K562 (cell line): Measurements from ENCODE around the gene NPB. TPM values are rescaled to one million over a fixed set of nuclear protein-coding genes. Genes with fewer than 3 reads are reported as not detected.

ENCODE experiments used
- CBX8 ChIP-seq: fragments of 200-600 bp; sonication (generic); IDR thresholded peaks from 2 replicates; pipeline ENCODE4 v1.6.1; 2012; ENCODE audit warnings: borderline replicate concordance, mixed run types, low read depth, mild to moderate bottlenecking, moderate library complexity, mixed read lengths, low read length, control low read depth, inconsistent platforms; ENCODE audit not compliant: poor library complexity, severe bottlenecking; ENCODE audit errors: extremely low read depth
- CXXC5 ChIP-seq: fragments of 250-450 bp; sonication (Bioruptor Pico); IDR thresholded peaks from 2 replicates; pipeline ENCODE4 v1.8.0; 2022; ENCODE audit warnings: inconsistent platforms, mild to moderate bottlenecking, moderate library complexity
- EP400 ChIP-seq: fragments of 450-650 bp; IDR thresholded peaks from 2 replicates; pipeline ENCODE4 v1.6.1; 2017; ENCODE audit warnings: antibody characterized with exemption, mild to moderate bottlenecking, moderate library complexity
- HNRNPL ChIP-seq: fragments of 200-400 bp; formaldehyde crosslinking; IDR thresholded peaks from 2 replicates; pipeline ENCODE4 v1.6.1; 2017; ENCODE audit warnings: low read depth, mild to moderate bottlenecking, low read length
- MCM3 ChIP-seq: fragments of 450-650 bp; IDR thresholded peaks from 2 replicates; pipeline ENCODE4 v1.6.1; 2016
- SIN3A ChIP-seq, 2 experiments: fragments of 150-350 bp in 1 of 2; IDR thresholded peaks; 2 replicates each; pipeline ENCODE4 v1.6.1; 2011 to 2016; ENCODE audit warnings: borderline replicate concordance in 2 of 2, low read depth in 2 of 2, low read length in 2 of 2, mild to moderate bottlenecking in 2 of 2, moderate library complexity in 2 of 2; ENCODE audit not compliant: control insufficient read depth in 1 of 2
- SMAD4 ChIP-seq: fragments of 250-450 bp; sonication (Bioruptor Pico); conservative IDR thresholded peaks from 2 replicates; pipeline ENCODE4 v1.8.0; 2021; ENCODE audit warnings: inconsistent platforms, mild to moderate bottlenecking, moderate library complexity
- SP1 ChIP-seq: sonication (generic); formaldehyde crosslinking; IDR thresholded peaks from 2 replicates; pipeline ENCODE4 v1.8.1; 2022; ENCODE audit warnings: mild to moderate bottlenecking, missing genetic modification reagents
- XRCC5 ChIP-seq: fragments of 200-400 bp; formaldehyde crosslinking; IDR thresholded peaks from 2 replicates; pipeline ENCODE4 v1.6.1; 2017; ENCODE audit warnings: low read depth, mild to moderate bottlenecking, low read length
- ZNF143 ChIP-seq: sonication (generic); formaldehyde crosslinking; IDR thresholded peaks from 2 replicates; pipeline ENCODE4 v1.9.0; 2022; ENCODE audit warnings: mild to moderate bottlenecking, missing genetic modification reagents
- polyA plus RNA-seq, 8 experiments: library from polyadenylated mRNA; depleted of rRNA in 4 of 8; stranded (reverse) in 5 of 8; unstranded in 3 of 8; fragments of >200 nt; fragmentation: Nextera tagmentation in 2 of 8; fragmentation: Illumina TruSeq in 1 of 8; extraction: Ambion mirVana in 2 of 8; extraction: Trizol in 1 of 8; gene quantifications; 2 replicates each; pipeline versions ENCODE4 v1.2.1 to v1.2.3, GENCODE V29; 2011 to 2014; ENCODE audit warnings: inconsistent platforms in 1 of 8, missing spikeins in 1 of 8
- total RNA-seq, 7 experiments: library from RNA; depleted of rRNA in 6 of 7; stranded (reverse); fragments of >200 nt in 6 of 7; fragmentation: Illumina TruSeq in 2 of 7; extraction: Trizol in 2 of 7; gene quantifications; 2 replicates each; pipeline versions ENCODE4 v1.2.1 to v1.2.3, GENCODE V29; 2011 to 2021; ENCODE audit warnings: low replicate concordance in 1 of 7
- TF ChIP-seq, protein P1 (sequence below), 2 experiments: IDR thresholded peaks; 2 replicates each; pipeline ENCODE4 v1.6.1; 2011; ENCODE audit warnings: borderline replicate concordance in 1 of 2, control low read depth in 1 of 2, low read depth in 1 of 2, low read length in 1 of 2, mild to moderate bottlenecking in 1 of 2, mixed read lengths in 1 of 2, moderate library complexity in 1 of 2; ENCODE audit not compliant: insufficient read depth in 1 of 2, insufficient read length in 1 of 2, poor library complexity in 1 of 2, severe bottlenecking in 1 of 2; ENCODE audit errors: extremely low read depth in 1 of 2

The NPB gene
- total and polyA plus RNA-seq, 9 of the 15 experiments (the other 6 are each of a cell fraction or from before 2014, with no cell fraction given), result 0.03 to 0.61 (median 0.14) TPM; not detected in 2

DNA sequence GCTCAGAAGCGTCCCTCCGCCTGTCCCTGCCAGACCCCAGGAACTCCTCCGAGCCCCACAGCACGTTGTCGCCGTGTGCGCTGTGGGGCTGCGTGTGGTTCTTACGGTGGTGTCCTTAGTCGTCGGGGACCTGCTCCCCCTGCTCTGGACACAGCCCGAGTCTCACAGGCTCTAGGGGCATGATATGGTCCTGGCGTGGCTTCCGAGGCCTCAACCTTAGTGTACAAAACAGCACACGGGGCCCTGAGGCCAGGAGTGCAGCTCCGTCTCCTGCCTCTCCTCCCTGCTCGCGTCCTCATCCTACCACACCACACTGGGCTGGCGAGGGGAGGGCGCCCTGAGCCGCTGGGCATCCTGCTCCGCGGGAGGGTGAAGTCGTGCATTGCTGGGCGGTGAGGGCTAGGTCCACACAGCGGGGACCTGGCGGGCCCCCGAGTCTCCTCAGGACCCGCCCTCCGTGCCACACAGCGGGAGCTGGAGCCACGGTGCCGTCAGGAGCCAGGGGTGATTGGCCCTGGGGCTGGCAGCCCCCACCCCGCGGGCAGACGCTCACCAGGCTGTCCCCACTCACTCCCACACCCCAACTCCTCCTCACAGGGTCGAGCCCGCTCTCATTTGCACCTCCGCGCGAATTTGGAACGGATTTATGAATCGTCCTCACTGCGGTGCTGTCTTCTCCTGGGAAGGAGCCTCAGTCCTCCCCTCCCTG lies 26.7 kb downstream of the NPB start (continued):
- TF ChIP-seq SIN3A (IDR thresholded peaks at IDR 0.05; ENCODE audit: borderline replicate concordance in 2 of 2, control insufficient read depth in 1 of 2, low read depth in 2 of 2, low read length in 2 of 2) (0 out of 4 replicates have a peak, but pooled peaks of 1 of the 2 experiments have one; percentile 2), MCM3 (no peak), HNRNPL (0 out of 2 replicates have a peak, but pooled peaks have one; percentile 54), CXXC5 (CRISPR knock-in tag) (no peak), ZNF143 (CRISPR knock-in tag) (0 out of 2 replicates have a peak, but pooled peaks have one; percentile 16), XRCC5 (0 out of 2 replicates have a peak, but pooled peaks have one; percentile 3), EP400 (peak; percentile 3; the same call in 1 of the 2 replicates), CBX8 (no peak), SP1 (CRISPR knock-in tag) (0 out of 2 replicates have a peak, but pooled peaks have one; percentile 3), SMAD4 (no peak)
- TF ChIP-seq, protein P1, sequence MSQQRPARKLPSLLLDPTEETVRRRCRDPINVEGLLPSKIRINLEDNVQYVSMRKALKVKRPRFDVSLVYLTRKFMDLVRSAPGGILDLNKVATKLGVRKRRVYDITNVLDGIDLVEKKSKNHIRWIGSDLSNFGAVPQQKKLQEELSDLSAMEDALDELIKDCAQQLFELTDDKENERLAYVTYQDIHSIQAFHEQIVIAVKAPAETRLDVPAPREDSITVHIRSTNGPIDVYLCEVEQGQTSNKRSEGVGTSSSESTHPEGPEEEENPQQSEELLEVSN (IDR thresholded peaks at IDR 0.05; ENCODE audit: borderline replicate concordance in 1 of 2, extremely low read depth in 1 of 2, insufficient read depth in 1 of 2, insufficient read length in 1 of 2, low read depth in 1 of 2, low read length in 1 of 2, poor library complexity in 1 of 2, severe bottlenecking in 1 of 2), result peak in 1 of 2 experiments; percentile 7
